ENCODE data around the gene CSHL1. TPM values are rescaled to one million over a fixed set of nuclear protein-coding genes. Genes with fewer than 3 reads are reported as not detected.
A peak's percentile ranks its signal among the peaks of the same experiment; 100 is the strongest.

The CSHL1 gene
- total and polyA plus RNA-seq, 2 donors (not counting 1 experiment from before 2014, with no cell fraction given) = not detected

DNA sequence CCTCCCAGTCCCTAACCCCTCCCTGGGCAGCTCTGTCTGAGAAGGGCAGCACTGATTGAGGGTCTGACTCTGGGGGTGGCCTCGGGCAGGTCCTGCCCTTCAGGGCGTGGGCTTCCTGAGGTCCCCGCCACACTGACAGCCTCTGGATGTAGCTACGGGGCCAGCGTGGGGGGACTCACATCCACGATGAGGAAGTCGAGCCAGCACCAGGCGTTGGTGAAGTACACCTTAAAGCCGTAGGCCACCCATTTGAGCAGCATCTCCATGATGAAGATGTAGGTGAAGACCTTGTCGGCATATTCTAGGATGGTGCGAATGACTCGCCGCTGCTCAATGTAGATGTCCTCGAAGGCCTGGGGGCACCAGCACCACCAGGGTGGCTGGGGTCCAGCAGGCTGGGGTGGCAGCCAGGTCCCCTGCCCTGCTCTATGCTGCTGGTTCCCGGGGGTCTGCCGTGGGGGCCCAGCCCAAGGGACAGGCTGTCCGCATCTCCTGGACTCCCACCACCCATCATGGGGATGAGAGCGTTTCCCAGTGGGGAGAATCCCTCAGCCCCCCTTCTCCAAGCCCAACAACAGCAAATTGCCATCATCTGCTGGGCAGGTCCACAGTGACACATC is 36.8 kb upstream of the CSHL1 start:
- no peaks in the 10 kb centered on the region for H4K20me1 ChIP-seq (ENCODE audit: control insufficient read depth, insufficient read depth, low read length, poor library complexity, severe bottlenecking)
- no peaks in the 10 kb centered on the region for H3K36me3 ChIP-seq (replicated peaks in 1 of 2; ENCODE audit: control extremely low read depth in 1 of 2, control insufficient read depth in 1 of 2, extremely low read depth in 1 of 2, insufficient read depth in 2 of 2, low read length in 1 of 2)
- no peak overlapping the region for H3K9ac ChIP-seq (ENCODE audit: low read length)
- ChIA-PET POLR2A (interaction anchor here (1.6 to 3.0 kb wide), 5 partner anchors 18 to 73 kb away, joined by 4 to 360 read pairs (median 45); partner anchors contain the start of genes CD79B, CSHL1, GH1 and ICAM2), CTCF (interaction anchor here (2.3 to 3.4 kb wide), 8 partner anchors 9 to 186 kb away, joined by 9 to 834 read pairs (median 22); partner anchors contain the start of genes CD79B, CSHL1, ERN1 and GH1)
- no peaks in the 10 kb centered on the region for H3K9me3 Mint-ChIP-seq (ENCODE audit: insufficient read depth)
- no peaks in the 10 kb centered on the region for H3K27me3 ChIP-seq (replicated peaks in 1 of 4; ENCODE audit: control extremely low read depth in 1 of 4, control insufficient read depth in 3 of 4, insufficient read depth in 4 of 4, low read length in 3 of 4)
- no peaks in the 10 kb centered on the region for H3K27me3 Mint-ChIP-seq
- no peak for DNase-seq
- H3K9me3 ChIP-seq (ENCODE audit: control extremely low read depth in 1 of 3, control insufficient read depth in 2 of 3, insufficient read depth in 1 of 3, low read length in 2 of 3) = no peaks in the 10 kb centered on the region
- H3K4me1 Mint-ChIP-seq = peaks cover 46% of the 10 kb centered on the region
- H2AFZ ChIP-seq (ENCODE audit: insufficient read depth, low read depth, low read length, poor library complexity, severe bottlenecking) = no peak overlapping the region
- intact Hi-C loops (cut with micrococcal nuclease) = no loop called here
- H3K4me3 ChIP-seq (ENCODE audit: control extremely low read depth in 1 of 5, extremely low read depth in 1 of 5, insufficient read depth in 1 of 5, low read depth in 2 of 5, low read length in 4 of 5) = no peak overlapping the region
- TF ChIP-seq EZH2 (IDR thresholded peaks at IDR 0.05; ENCODE audit: borderline replicate concordance, insufficient read depth, low read depth, low read length, poor library complexity, severe bottlenecking) = no peak
- TF ChIP-seq, protein P1, sequence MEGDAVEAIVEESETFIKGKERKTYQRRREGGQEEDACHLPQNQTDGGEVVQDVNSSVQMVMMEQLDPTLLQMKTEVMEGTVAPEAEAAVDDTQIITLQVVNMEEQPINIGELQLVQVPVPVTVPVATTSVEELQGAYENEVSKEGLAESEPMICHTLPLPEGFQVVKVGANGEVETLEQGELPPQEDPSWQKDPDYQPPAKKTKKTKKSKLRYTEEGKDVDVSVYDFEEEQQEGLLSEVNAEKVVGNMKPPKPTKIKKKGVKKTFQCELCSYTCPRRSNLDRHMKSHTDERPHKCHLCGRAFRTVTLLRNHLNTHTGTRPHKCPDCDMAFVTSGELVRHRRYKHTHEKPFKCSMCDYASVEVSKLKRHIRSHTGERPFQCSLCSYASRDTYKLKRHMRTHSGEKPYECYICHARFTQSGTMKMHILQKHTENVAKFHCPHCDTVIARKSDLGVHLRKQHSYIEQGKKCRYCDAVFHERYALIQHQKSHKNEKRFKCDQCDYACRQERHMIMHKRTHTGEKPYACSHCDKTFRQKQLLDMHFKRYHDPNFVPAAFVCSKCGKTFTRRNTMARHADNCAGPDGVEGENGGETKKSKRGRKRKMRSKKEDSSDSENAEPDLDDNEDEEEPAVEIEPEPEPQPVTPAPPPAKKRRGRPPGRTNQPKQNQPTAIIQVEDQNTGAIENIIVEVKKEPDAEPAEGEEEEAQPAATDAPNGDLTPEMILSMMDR (IDR thresholded peaks at IDR 0.05) = no peak
- H3K4me1 ChIP-seq (ENCODE audit: control insufficient read depth in 2 of 2, insufficient read depth in 2 of 2, low read length in 2 of 2) = peaks cover 40 to 81% of the 10 kb centered on the region in 2 donors
- peaks cover 26% of the 10 kb centered on the region for H3K79me2 ChIP-seq (ENCODE audit: control insufficient read depth, insufficient read depth, low read length)
- no peak overlapping the region for H3K27ac ChIP-seq (ENCODE audit: low read length in 2 of 2)
- H3K27ac Mint-ChIP-seq = no peak overlapping the region
- no peak overlapping the region for H3K4me3 Mint-ChIP-seq
- no peak for ATAC-seq (ENCODE audit: low read depth)
- 90% methylated on average over 14 of the region's 18 CpGs for WGBS (ENCODE audit: insufficient coverage)
- peak overlapping the region; percentile 20 for H3K4me2 ChIP-seq (replicated peaks; ENCODE audit: low read depth, low read length, poor library complexity, severe bottlenecking)
